SU-DHL-6 (cell line): ENCODE data around the gene BRI3BP.
A peak's percentile ranks its signal among the peaks of the same experiment; 100 is the strongest.

ENCODE experiments used
- H2AFZ ChIP-seq: fragments of 200-600 bp; sonication (generic); 2 replicates; pipeline ENCODE4 v1.6.1; 2014; ENCODE audit warnings: low read depth, mild to moderate bottlenecking, moderate library complexity, mixed read lengths, antibody characterized with exemption, low read length; ENCODE audit not compliant: severe bottlenecking
- H3F3A ChIP-seq: fragments of 200-600 bp; shearing (Covaris generic); 2 replicates; pipeline ENCODE4 v1.6.0; 2016; ENCODE audit warnings: antibody characterized with exemption, mild to moderate bottlenecking; ENCODE audit not compliant: insufficient read depth
- H3K27ac ChIP-seq: fragments of 200-600 bp; sonication (generic); 2 replicates; pipeline ENCODE4 v1.5.1; 2016; ENCODE audit warnings: low read depth, mild to moderate bottlenecking, low read length, moderate library complexity, mixed read lengths
- H3K27me3 ChIP-seq: fragments of 200-600 bp; sonication (generic), shearing (Covaris generic); 2 replicates; pipeline ENCODE4 v1.6.0; 2014; ENCODE audit warnings: mild to moderate bottlenecking, low read length
- H3K36me3 ChIP-seq: fragments of 200-600 bp; sonication (generic); 2 replicates; pipeline ENCODE4 v1.6.1; 2014; ENCODE audit warnings: mild to moderate bottlenecking, low read length, mixed read lengths
- H3K4me2 ChIP-seq: fragments of 300-600, 200-600 bp; shearing (Covaris generic), sonication (generic); 2 replicates; pipeline ENCODE4 v1.6.0; 2014; ENCODE audit warnings: low read length, low read depth, mild to moderate bottlenecking; ENCODE audit not compliant: poor library complexity, severe bottlenecking
- H3K4me3 ChIP-seq: fragments of 200-600 bp; sonication (generic); 2 replicates; pipeline ENCODE4 v1.5.1; 2014; ENCODE audit warnings: antibody characterized with exemption, low read length, mild to moderate bottlenecking, mixed read lengths; ENCODE audit not compliant: insufficient read depth, poor library complexity, severe bottlenecking
- H3K79me2 ChIP-seq: fragments of 200-600 bp; sonication (generic); 2 replicates; pipeline ENCODE4 v1.6.1; 2014; ENCODE audit warnings: mild to moderate bottlenecking, low read length, moderate library complexity; ENCODE audit not compliant: insufficient read depth
- H3K9ac ChIP-seq: fragments of 200-600 bp; sonication (generic); 2 replicates; pipeline ENCODE4 v1.7.0; 2014; ENCODE audit warnings: mild to moderate bottlenecking, low read length
- H3K9me2 ChIP-seq: fragments of 200-600 bp; sonication (generic); replicated peaks from 2 replicates; pipeline ENCODE4 v1.6.1; 2014; ENCODE audit warnings: low read length; ENCODE audit not compliant: insufficient read depth
- H3K9me3 ChIP-seq: fragments of 200-600 bp; sonication (generic); 2 replicates; pipeline ENCODE4 v1.6.1; 2014; ENCODE audit warnings: low read length, mixed read lengths; ENCODE audit not compliant: insufficient read depth
- H4K20me1 ChIP-seq: fragments of 200-600 bp; sonication (generic); 2 replicates; pipeline ENCODE4 v1.6.1; 2014; ENCODE audit warnings: low read depth, mild to moderate bottlenecking, antibody characterized with exemption, low read length, moderate library complexity, mixed read lengths
- CTCF ChIP-seq: fragments of 200-600 bp; sonication (generic); IDR thresholded peaks from one replicate; pipeline ENCODE4 v1.5.1; 2017; ENCODE audit warnings: antibody characterized with exemption, mild to moderate bottlenecking, low read length, moderate library complexity; ENCODE audit not compliant: insufficient read depth, poor library complexity, severe bottlenecking
- EZH2phosphoT487 ChIP-seq: fragments of 200-600 bp; sonication (generic), shearing (Covaris generic); conservative IDR thresholded peaks from 2 replicates; pipeline ENCODE4 v1.6.1; 2018; ENCODE audit warnings: mild to moderate bottlenecking, antibody characterized with exemption, low read length, moderate library complexity, mixed read lengths

BRI3BP gene

GRCh38 chr12:124998705-124999104, 5.3 kb downstream of the BRI3BP start:
- no peak for TF ChIP-seq EZH2phosphoT487
- TF ChIP-seq CTCF = no peak
- Histone ChIP-seq H2AFZ (no peak overlapping the region), H3K4me2 (peak overlapping the region; percentile 1), H3K79me2 (peaks cover 94% of the 10 kb centered on the region), H4K20me1 (peaks cover 30% of the 10 kb centered on the region), H3K9me2 (no peaks in the 10 kb centered on the region), H3F3A (peaks cover 34% of the 10 kb centered on the region), H3K36me3 (peaks cover 3% of the 10 kb centered on the region), H3K9me3 (no peaks in the 10 kb centered on the region), H3K9ac (no peak overlapping the region), H3K27me3 (no peaks in the 10 kb centered on the region), H3K4me3 (no peak overlapping the region), H3K27ac (no peak overlapping the region)

DNA sequence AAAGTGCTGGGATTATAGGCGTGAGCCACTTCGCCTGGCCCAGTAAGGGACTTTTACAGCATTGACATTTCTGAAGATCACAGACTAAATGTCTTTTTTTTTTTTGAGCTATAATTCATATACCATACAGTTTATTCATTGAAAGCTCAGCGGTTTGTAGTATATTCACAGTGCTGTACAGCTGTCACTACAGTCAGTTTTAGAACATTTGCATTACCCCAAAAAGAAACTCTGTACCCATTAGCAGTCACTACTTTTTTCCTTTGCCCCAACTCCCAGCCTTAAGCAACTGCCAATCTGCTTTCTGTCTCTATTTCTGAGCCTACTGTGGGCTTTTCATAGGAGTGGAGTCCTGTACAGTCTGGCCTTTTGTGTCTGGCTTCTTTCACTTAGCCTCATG, 8.2 kb downstream of the BRI3BP start:
- no peak overlapping the region for H3K4me2 ChIP-seq
- peaks cover 9% of the 10 kb centered on the region for H3F3A ChIP-seq
- H3K9ac ChIP-seq = no peak overlapping the region
- H3K79me2 ChIP-seq = peaks cover 99% of the 10 kb centered on the region
- no peaks in the 10 kb centered on the region for H3K9me2 ChIP-seq
- H3K4me3 ChIP-seq = no peak overlapping the region
- no peak for TF ChIP-seq CTCF
- no peak for TF ChIP-seq EZH2phosphoT487
- H3K27me3 ChIP-seq = no peaks in the 10 kb centered on the region
- H3K36me3 ChIP-seq = peaks cover 3% of the 10 kb centered on the region
- H3K27ac ChIP-seq = no peak overlapping the region
- H4K20me1 ChIP-seq = peaks cover 42% of the 10 kb centered on the region
- no peaks in the 10 kb centered on the region for H3K9me3 ChIP-seq
- H2AFZ ChIP-seq = no peak overlapping the region

DNA sequence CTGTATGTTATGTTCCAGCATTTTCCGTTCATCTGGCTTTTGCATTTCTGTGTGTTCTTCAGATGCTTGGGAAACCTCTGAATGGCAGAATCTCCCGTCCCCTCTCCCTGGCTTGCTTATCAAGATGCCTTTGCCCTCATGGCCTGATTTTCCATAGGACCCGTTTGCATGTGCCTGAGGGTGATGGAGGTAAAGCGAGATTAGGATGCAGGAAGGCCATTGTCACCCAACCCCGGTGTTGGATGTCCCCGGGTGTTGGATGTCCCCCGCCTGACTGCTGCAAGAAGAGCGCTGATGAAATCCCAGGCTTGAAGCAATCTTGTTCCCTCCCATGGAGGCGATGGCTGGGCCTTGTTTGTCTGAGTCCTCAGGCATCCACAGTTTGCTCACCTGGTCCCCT, 9.6 kb downstream of the BRI3BP start:
- H3F3A ChIP-seq = 0 out of 2 replicates have a peak, but pooled peaks cover 6% of the 10 kb centered on the region
- no peak overlapping the region for H3K27ac ChIP-seq
- H2AFZ ChIP-seq = no peak overlapping the region
- TF ChIP-seq EZH2phosphoT487 = no peak
- TF ChIP-seq CTCF = no peak
- peaks cover 41% of the 10 kb centered on the region for H4K20me1 ChIP-seq
- H3K27me3 ChIP-seq = no peaks in the 10 kb centered on the region
- H3K9me2 ChIP-seq = no peaks in the 10 kb centered on the region
- H3K4me3 ChIP-seq = no peak overlapping the region
- no peak overlapping the region for H3K9ac ChIP-seq
- no peak overlapping the region for H3K4me2 ChIP-seq
- H3K36me3 ChIP-seq = peaks cover 3% of the 10 kb centered on the region
- no peaks in the 10 kb centered on the region for H3K9me3 ChIP-seq
- H3K79me2 ChIP-seq = peaks cover 99% of the 10 kb centered on the region

- H3K9me3 ChIP-seq = no peaks in the 10 kb centered on the region
- H3K27me3 ChIP-seq = no peaks in the 10 kb centered on the region
- no peak overlapping the region for H3K4me2 ChIP-seq
- no peak overlapping the region for H3K4me3 ChIP-seq
- H3K9me2 ChIP-seq = no peaks in the 10 kb centered on the region
- H3F3A ChIP-seq = 0 out of 2 replicates have a peak, but pooled peaks cover 3% of the 10 kb centered on the region
- H4K20me1 ChIP-seq = peaks cover 29% of the 10 kb centered on the region
- no peak for TF ChIP-seq CTCF
- no peak for TF ChIP-seq EZH2phosphoT487
- H3K27ac ChIP-seq = no peak overlapping the region
- peaks cover 3% of the 10 kb centered on the region; the same call in 1 of the 2 replicates for H3K36me3 ChIP-seq
- H2AFZ ChIP-seq = no peak overlapping the region
- peaks cover 100% of the 10 kb centered on the region for H3K79me2 ChIP-seq
- H3K9ac ChIP-seq = no peak overlapping the region
Observed at GRCh38 chr12:125004621-125005020, 11.2 kb downstream of the BRI3BP start.
